PFSK-1 (cell line): ENCODE data around the gene FAM120B.

Experiments used
- FOXP2 ChIP-seq: optimal IDR thresholded peaks from 2 replicates; pipeline ENCODE3; 2011; ENCODE audit warnings: borderline replicate concordance, control low read depth, inconsistent platforms; ENCODE audit not compliant: insufficient read depth; ENCODE audit errors: extremely low read length, extremely low read depth
- POLR2AphosphoS5 ChIP-seq: IDR thresholded peaks from 2 replicates; pipeline ENCODE4 v1.6.1; 2012; ENCODE audit warnings: low read depth, mild to moderate bottlenecking, control low read depth, low read length, moderate library complexity
- SIN3A ChIP-seq: IDR thresholded peaks from 2 replicates; pipeline ENCODE4 v1.6.1; 2012; ENCODE audit warnings: mild to moderate bottlenecking, low read length, moderate library complexity, borderline replicate concordance; ENCODE audit not compliant: insufficient read depth
- TAF1 ChIP-seq: IDR thresholded peaks from 2 replicates; pipeline ENCODE4 v1.6.1; 2012; ENCODE audit warnings: low read length, control low read depth, borderline replicate concordance; ENCODE audit not compliant: insufficient read depth
- TF ChIP-seq, protein P1 (sequence below), 2 experiments: IDR thresholded peaks; 2 replicates each; pipeline versions ENCODE4 v1.6.1 to v1.8.0; 2011 to 2012; ENCODE audit warnings: low read depth in 2 of 2, low read length in 2 of 2, control low read depth in 1 of 2, inconsistent platforms in 1 of 2, mild to moderate bottlenecking in 1 of 2, moderate library complexity in 1 of 2; ENCODE audit not compliant: insufficient read depth in 1 of 2

The FAM120B gene

DNA sequence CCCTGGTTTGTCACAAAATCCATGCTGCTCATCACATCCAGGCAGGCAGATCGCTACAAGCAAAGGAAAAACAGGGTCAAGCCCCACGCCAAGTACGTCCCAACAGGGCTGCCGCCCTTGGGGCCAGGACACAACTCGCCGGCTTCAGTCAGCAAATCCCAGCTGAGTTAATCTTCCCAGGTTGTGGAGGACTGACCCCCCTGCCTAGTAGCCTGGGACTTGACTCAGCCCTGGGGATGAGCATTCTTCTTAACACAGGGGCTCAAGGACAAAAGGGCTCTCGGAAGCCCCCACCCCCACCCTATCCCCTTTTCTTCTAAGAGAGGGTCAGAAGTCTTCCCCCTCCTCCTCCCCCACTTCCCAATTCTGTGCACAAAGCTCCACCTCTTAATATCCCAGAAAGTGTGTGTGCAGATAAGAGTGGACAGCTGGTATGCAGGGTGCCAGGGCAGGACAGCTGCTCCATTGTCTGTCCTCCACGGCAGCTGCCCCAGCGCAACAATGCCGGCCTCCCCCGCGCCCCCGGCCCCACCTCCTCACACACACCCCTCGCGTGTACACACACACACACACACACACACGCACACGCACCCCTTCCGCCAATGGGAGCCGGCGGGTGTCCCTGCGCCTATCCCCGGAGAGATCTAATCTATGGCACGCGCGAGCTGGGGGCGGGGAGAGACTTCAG, 20.2 kb upstream of the FAM120B start:
- TF ChIP-seq FOXP2 (no peak), TAF1 (no peak), POLR2AphosphoS5 (no peak), SIN3A (no peak)
- TF ChIP-seq, protein P1, sequence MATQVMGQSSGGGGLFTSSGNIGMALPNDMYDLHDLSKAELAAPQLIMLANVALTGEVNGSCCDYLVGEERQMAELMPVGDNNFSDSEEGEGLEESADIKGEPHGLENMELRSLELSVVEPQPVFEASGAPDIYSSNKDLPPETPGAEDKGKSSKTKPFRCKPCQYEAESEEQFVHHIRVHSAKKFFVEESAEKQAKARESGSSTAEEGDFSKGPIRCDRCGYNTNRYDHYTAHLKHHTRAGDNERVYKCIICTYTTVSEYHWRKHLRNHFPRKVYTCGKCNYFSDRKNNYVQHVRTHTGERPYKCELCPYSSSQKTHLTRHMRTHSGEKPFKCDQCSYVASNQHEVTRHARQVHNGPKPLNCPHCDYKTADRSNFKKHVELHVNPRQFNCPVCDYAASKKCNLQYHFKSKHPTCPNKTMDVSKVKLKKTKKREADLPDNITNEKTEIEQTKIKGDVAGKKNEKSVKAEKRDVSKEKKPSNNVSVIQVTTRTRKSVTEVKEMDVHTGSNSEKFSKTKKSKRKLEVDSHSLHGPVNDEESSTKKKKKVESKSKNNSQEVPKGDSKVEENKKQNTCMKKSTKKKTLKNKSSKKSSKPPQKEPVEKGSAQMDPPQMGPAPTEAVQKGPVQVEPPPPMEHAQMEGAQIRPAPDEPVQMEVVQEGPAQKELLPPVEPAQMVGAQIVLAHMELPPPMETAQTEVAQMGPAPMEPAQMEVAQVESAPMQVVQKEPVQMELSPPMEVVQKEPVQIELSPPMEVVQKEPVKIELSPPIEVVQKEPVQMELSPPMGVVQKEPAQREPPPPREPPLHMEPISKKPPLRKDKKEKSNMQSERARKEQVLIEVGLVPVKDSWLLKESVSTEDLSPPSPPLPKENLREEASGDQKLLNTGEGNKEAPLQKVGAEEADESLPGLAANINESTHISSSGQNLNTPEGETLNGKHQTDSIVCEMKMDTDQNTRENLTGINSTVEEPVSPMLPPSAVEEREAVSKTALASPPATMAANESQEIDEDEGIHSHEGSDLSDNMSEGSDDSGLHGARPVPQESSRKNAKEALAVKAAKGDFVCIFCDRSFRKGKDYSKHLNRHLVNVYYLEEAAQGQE (IDR thresholded peaks at IDR 0.05; ENCODE audit: insufficient read depth in 1 of 2, low read depth in 2 of 2, low read length in 2 of 2), result no peak

- TF ChIP-seq, protein P1 (IDR thresholded peaks at IDR 0.05; ENCODE audit: insufficient read depth in 1 of 2, low read depth in 2 of 2, low read length in 2 of 2), result no peak
- TF ChIP-seq POLR2AphosphoS5 (no peak), FOXP2 (no peak), SIN3A (no peak), TAF1 (no peak)
Observed at GRCh38 chr6:170286934-170287265, 19.7 kb upstream of the FAM120B start.

DNA sequence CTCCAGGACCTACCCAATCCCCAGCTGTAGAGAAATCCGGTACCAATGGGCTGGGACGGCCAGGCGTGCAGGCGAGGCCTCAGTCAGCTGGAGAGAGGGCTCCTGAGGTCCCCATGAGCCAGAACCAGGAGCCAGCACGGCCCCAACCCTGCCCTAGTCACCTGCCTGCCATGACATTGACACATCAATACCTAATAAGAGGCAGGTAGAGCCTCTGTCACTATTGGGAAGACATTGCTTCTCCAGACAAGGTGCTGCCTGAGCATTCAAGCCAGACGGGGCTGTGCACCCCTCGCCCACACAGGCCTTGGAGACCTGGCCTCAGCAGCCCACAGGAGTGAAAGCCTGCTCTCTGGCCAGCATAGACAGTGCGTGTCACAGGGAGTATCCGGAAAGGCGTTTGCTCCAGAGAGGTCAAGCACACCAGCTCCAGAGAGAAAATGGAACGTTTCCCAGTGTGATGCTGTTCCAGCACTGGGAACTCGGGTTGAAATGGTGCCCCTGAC, 19.1 kb upstream of the FAM120B start:
- TF ChIP-seq, protein P1 (IDR thresholded peaks at IDR 0.05; ENCODE audit: insufficient read depth in 1 of 2, low read depth in 2 of 2, low read length in 2 of 2), result no peak
- TF ChIP-seq TAF1 (no peak), POLR2AphosphoS5 (no peak), SIN3A (no peak), FOXP2 (no peak)

- TF ChIP-seq FOXP2 (no peak), POLR2AphosphoS5 (no peak), SIN3A (no peak), TAF1 (no peak)
- TF ChIP-seq, protein P1 (IDR thresholded peaks at IDR 0.05; ENCODE audit: insufficient read depth in 1 of 2, low read depth in 2 of 2, low read length in 2 of 2), result no peak
Observed at GRCh38 chr6:170288091-170288631, 18.4 kb upstream of the FAM120B start.

- TF ChIP-seq POLR2AphosphoS5, result no peak
- TF ChIP-seq SIN3A, result no peak
- no peak for TF ChIP-seq TAF1
- no peak for TF ChIP-seq FOXP2
- TF ChIP-seq, protein P1 (IDR thresholded peaks at IDR 0.05; ENCODE audit: insufficient read depth in 1 of 2, low read depth in 2 of 2, low read length in 2 of 2), result no peak
Observed at GRCh38 chr6:170288852-170289179, 17.7 kb upstream of the FAM120B start.
